Measurements from ENCODE around the gene ZNF446.

The ZNF446 gene

DNA sequence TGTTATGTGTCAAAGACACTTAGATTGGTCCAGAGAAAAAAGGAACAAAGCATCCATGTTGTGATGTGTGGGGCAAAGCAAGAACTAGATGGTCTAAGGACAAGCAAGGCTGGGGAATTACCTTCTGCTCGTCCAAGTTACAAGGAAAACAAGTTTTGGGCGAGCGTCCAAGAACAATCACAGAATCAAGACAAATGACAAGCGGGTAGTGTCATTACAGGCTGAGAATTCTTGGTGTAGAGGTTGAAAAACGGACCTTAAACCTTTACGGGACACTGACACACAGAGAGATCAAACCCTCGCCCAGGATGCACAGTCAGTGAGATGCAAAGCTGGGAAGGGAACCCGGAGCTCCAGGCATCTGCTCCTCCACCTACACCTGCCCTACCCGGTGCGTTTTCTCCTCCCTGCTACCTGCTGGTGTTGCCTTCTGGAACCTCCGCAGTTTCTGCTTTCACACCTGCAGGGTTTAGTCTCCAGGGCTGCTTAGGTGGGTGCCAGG lies 25.2 kb upstream of the ZNF446 start:
- TF ChIP-seq CTCF (IDR thresholded peaks at IDR 0.05) (no peak), ZFX (IDR thresholded peaks at IDR 0.05; ENCODE audit: borderline replicate concordance) (no peak)
- H3K27ac ChIP-seq, result peak overlapping the region; percentile 70

- peak within 1 kb of the TSS; percentile 70 for H3K27ac ChIP-seq
- TF ChIP-seq ZFX (IDR thresholded peaks at IDR 0.05; ENCODE audit: borderline replicate concordance), result no peak
- TF ChIP-seq CTCF (IDR thresholded peaks at IDR 0.05), result no peak
These were observed 24.6 kb upstream of the ZNF446 start, which contains the start of gene ZNF324B for GRCh38 chr19:58451358-58452101. TSS of gene ZNF324B (plus strand) at chr19:58451622. CDS start at chr19:58453702, 2,080 bp downstream.

- H3K27ac ChIP-seq, result no peak overlapping the region
These were observed 22.4 kb upstream of the ZNF446 start for GRCh38 chr19:58453743-58454142.

DNA sequence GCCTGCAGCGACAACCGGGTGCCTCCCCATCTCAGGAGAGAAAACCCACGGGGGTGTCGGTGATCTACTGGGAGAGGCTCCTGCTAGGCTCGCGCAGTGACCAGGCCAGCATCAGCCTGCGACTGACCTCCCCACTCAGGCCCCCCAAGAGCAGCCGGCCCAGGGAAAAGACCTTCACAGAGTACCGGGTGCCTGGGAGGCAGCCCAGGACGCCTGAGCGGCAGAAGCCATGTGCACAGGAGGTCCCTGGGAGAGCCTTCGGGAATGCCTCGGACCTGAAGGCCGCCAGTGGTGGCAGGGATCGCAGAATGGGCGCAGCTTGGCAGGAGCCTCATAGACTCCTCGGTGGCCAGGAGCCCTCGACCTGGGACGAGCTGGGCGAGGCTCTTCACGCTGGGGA lies 20.8 kb upstream of the ZNF446 start:
- H3K27ac ChIP-seq, result no peak overlapping the region

More at GRCh38 chr19:58453743-58454142, 22.4 kb upstream of the ZNF446 start:
- no peak for TF ChIP-seq CTCF (IDR thresholded peaks at IDR 0.05)
- no peak for TF ChIP-seq ZFX (IDR thresholded peaks at IDR 0.05; ENCODE audit: borderline replicate concordance)

DNA sequence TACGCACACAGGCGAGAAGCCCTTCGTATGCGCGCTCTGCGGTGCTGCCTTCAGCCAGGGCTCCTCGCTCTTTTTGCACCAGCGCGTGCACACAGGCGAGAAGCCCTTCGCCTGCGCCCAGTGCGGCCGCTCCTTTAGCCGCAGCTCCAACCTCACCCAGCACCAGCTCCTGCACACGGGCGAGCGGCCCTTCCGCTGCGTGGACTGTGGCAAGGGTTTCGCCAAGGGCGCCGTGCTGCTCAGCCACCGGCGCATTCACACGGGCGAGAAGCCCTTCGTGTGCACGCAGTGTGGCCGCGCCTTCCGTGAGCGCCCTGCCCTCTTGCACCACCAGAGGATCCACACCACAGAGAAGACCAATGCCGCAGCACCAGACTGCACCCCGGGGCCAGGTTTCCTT lies 20.0 kb upstream of the ZNF446 start:
- TF ChIP-seq CTCF (IDR thresholded peaks at IDR 0.05) (no peak), ZFX (IDR thresholded peaks at IDR 0.05; ENCODE audit: borderline replicate concordance) (no peak)
- no peak overlapping the region for H3K27ac ChIP-seq

More for the DNA sequence above, 20.8 kb upstream of the ZNF446 start:
- TF ChIP-seq CTCF (IDR thresholded peaks at IDR 0.05) (no peak), ZFX (IDR thresholded peaks at IDR 0.05; ENCODE audit: borderline replicate concordance) (no peak)

- no peak overlapping the region for H3K27ac ChIP-seq
- TF ChIP-seq ZFX (IDR thresholded peaks at IDR 0.05; ENCODE audit: borderline replicate concordance), result no peak
- TF ChIP-seq CTCF (IDR thresholded peaks at IDR 0.05), result no peak
These were observed 16.1 kb upstream of the ZNF446 start for GRCh38 chr19:58460039-58460438.

- peak overlapping the region; percentile 77 for H3K27ac ChIP-seq
These were observed 9.9 kb upstream of the ZNF446 start for GRCh38 chr19:58466089-58466759.

More at GRCh38 chr19:58466089-58466759, 9.9 kb upstream of the ZNF446 start:
- TF ChIP-seq ZFX (IDR thresholded peaks at IDR 0.05; ENCODE audit: borderline replicate concordance) (no peak), CTCF (IDR thresholded peaks at IDR 0.05) (no peak)

Measured in 22Rv1 (cell line).